Muscle layer of colon (tissue), 2 donors: ENCODE results near the gene ANO9.
A peak's percentile ranks its signal among the peaks of the same experiment; 100 is the strongest.
"Not testable (repeated sequence)": the region's sequence is repeated elsewhere in the genome, so short reads cannot be mapped to it uniquely, and the experiment has no call there.

Experiments
- H3K27ac ChIP-seq: one replicate; pipeline ENCODE4 v1.7.0; 2013; ENCODE audit warnings: low read depth, mild to moderate bottlenecking, low read length, moderate library complexity
- H3K27me3 ChIP-seq, 2 donors: one replicate each; pipeline ENCODE4 v1.7.0; 2013; ENCODE audit warnings: low read length in 2 of 2, mild to moderate bottlenecking in 2 of 2; ENCODE audit not compliant: insufficient read depth in 2 of 2, control insufficient read depth in 1 of 2
- H3K36me3 ChIP-seq: one replicate; pipeline ENCODE4 v1.7.0; 2013; ENCODE audit warnings: mild to moderate bottlenecking, low read length; ENCODE audit not compliant: insufficient read depth
- H3K4me1 ChIP-seq: one replicate; pipeline ENCODE4 v1.7.0; 2013; ENCODE audit warnings: mild to moderate bottlenecking, low read length; ENCODE audit not compliant: insufficient read depth
- H3K4me3 ChIP-seq, 2 donors: one replicate each; pipeline ENCODE4 v1.7.0; 2013; ENCODE audit warnings: low read length in 2 of 2, low read depth in 1 of 2, mild to moderate bottlenecking in 1 of 2, moderate library complexity in 1 of 2
- H3K9ac ChIP-seq: one replicate; pipeline ENCODE4 v1.7.0; 2013; ENCODE audit warnings: low read length
- H3K9me3 ChIP-seq: one replicate; pipeline ENCODE4 v1.7.0; 2013; ENCODE audit warnings: mild to moderate bottlenecking, low read length
- donor health status: abdominal sarcoma.
- donor health status: Adenocarcinoma of cecum.

The ANO9 gene

GRCh38 chr11:401196-401595, 40.6 kb downstream of the ANO9 start:
- H3K36me3 ChIP-seq, H3K4me3 ChIP-seq, H3K27ac ChIP-seq, H3K27me3 ChIP-seq, H3K9ac ChIP-seq, H3K9me3 ChIP-seq: not testable (repeated sequence)
- H3K4me1 ChIP-seq = peaks cover 14% of the 10 kb centered on the region

- H3K4me1 ChIP-seq = peaks cover 5% of the 10 kb centered on the region
- no peak overlapping the region for H3K4me3 ChIP-seq
- no peaks in the 10 kb centered on the region for H3K36me3 ChIP-seq
- no peaks in the 10 kb centered on the region for H3K9me3 ChIP-seq
- H3K27ac ChIP-seq = no peak overlapping the region
- H3K9ac ChIP-seq = no peak overlapping the region
- no peaks in the 10 kb centered on the region for H3K27me3 ChIP-seq
Observed at GRCh38 chr11:400241-400689, 41.5 kb downstream of the ANO9 start.

- H3K36me3 ChIP-seq = no peaks in the 10 kb centered on the region
- no peak overlapping the region for H3K9ac ChIP-seq
- no peak overlapping the region for H3K4me3 ChIP-seq
- no peak overlapping the region for H3K27ac ChIP-seq
- H3K4me1 ChIP-seq = peaks cover 4% of the 10 kb centered on the region
- H3K27me3 ChIP-seq = no peaks in the 10 kb centered on the region
- no peaks in the 10 kb centered on the region for H3K9me3 ChIP-seq
Observed at GRCh38 chr11:399731-400211, 42.0 kb downstream of the ANO9 start.

GRCh38 chr11:398826-399225, 43.0 kb downstream of the ANO9 start:
- H3K4me1 ChIP-seq = peaks cover 4% of the 10 kb centered on the region
- H3K27ac ChIP-seq = no peak overlapping the region
- H3K27me3 ChIP-seq = no peaks in the 10 kb centered on the region
- H3K9me3 ChIP-seq = no peaks in the 10 kb centered on the region
- H3K9ac ChIP-seq = no peak overlapping the region
- no peaks in the 10 kb centered on the region for H3K36me3 ChIP-seq
- H3K4me3 ChIP-seq = no peak overlapping the region

GRCh38 chr11:396948-397548, 44.8 kb downstream of the ANO9 start:
- Histone ChIP-seq H3K36me3 (no peaks in the 10 kb centered on the region), H3K27ac (no peak overlapping the region), H3K4me3 (peak overlapping the region in 1 of 2 donors; percentile 26), H3K4me1 (peaks cover 4% of the 10 kb centered on the region), H3K9ac (no peak overlapping the region), H3K27me3 (no peaks in the 10 kb centered on the region), H3K9me3 (no peaks in the 10 kb centered on the region)

- Histone ChIP-seq H3K9me3 (no peaks in the 10 kb centered on the region), H3K9ac (no peak overlapping the region), H3K36me3 (no peaks in the 10 kb centered on the region), H3K4me3 (peak overlapping the region in 1 of 2 donors; percentile 26), H3K27ac (no peak overlapping the region), H3K4me1 (peaks cover 4% of the 10 kb centered on the region), H3K27me3 (no peaks in the 10 kb centered on the region)
Observed at GRCh38 chr11:396511-396947, 45.3 kb downstream of the ANO9 start.

- no peaks in the 10 kb centered on the region for H3K36me3 ChIP-seq
- H3K27ac ChIP-seq = no peak overlapping the region
- no peak overlapping the region for H3K9ac ChIP-seq
- no peaks in the 10 kb centered on the region for H3K27me3 ChIP-seq
- no peaks in the 10 kb centered on the region for H3K9me3 ChIP-seq
- peaks cover 4% of the 10 kb centered on the region for H3K4me1 ChIP-seq
- no peak overlapping the region for H3K4me3 ChIP-seq
Observed at GRCh38 chr11:395866-396265, 45.9 kb downstream of the ANO9 start.

- Histone ChIP-seq H3K27ac (no peak overlapping the region), H3K4me3 (no peak overlapping the region), H3K27me3 (no peaks in the 10 kb centered on the region), H3K4me1 (peaks cover 4% of the 10 kb centered on the region), H3K9ac (no peak overlapping the region), H3K9me3 (no peaks in the 10 kb centered on the region), H3K36me3 (no peaks in the 10 kb centered on the region)
Observed at GRCh38 chr11:394858-395655, 46.8 kb downstream of the ANO9 start.

GRCh38 chr11:394034-394857, 47.6 kb downstream of the ANO9 start, which contains the start of gene PKP3:
TSS of gene PKP3 (plus strand) at chr11:394209. CDS start at chr11:394293, 84 bp downstream.
- Histone ChIP-seq H3K4me3 (no peak within 1 kb of the TSS), H3K9ac (no peak within 1 kb of the TSS), H3K36me3 (no peaks in the 10 kb centered on the region), H3K27me3 (no peaks in the 10 kb centered on the region), H3K4me1 (peaks cover 4% of the 10 kb centered on the region), H3K27ac (no peak within 1 kb of the TSS), H3K9me3 (no peaks in the 10 kb centered on the region)

GRCh38 chr11:393219-394033, 48.4 kb downstream of the ANO9 start:
- Histone ChIP-seq H3K27ac (no peak overlapping the region), H3K9ac (no peak overlapping the region), H3K4me3 (no peak overlapping the region), H3K9me3 (no peaks in the 10 kb centered on the region), H3K4me1 (peaks cover 4% of the 10 kb centered on the region), H3K27me3 (no peaks in the 10 kb centered on the region), H3K36me3 (no peaks in the 10 kb centered on the region)
